SK-N-SH treated with all-trans-retinoic acid at 6 μM for 48 hours (cell line): Measurements from ENCODE around the gene RPS6KA2.

Source experiments
- CREB5 ChIP-seq: fragments of 250-450 bp; sonication (Bioruptor Pico); IDR thresholded peaks from 2 replicates; pipeline ENCODE4 v1.5.1; 2020; ENCODE audit warnings: low read depth, mild to moderate bottlenecking, moderate library complexity
- GLIS3 ChIP-seq: fragments of 250-450 bp; sonication (Bioruptor Pico); IDR thresholded peaks from 2 replicates; pipeline ENCODE4 v1.5.0; 2020; ENCODE audit warnings: mild to moderate bottlenecking, moderate library complexity
- PATZ1 ChIP-seq: fragments of 250-450 bp; sonication (Bioruptor Pico); IDR thresholded peaks from 2 replicates; pipeline ENCODE4 v1.8.0; 2020; ENCODE audit warnings: mild to moderate bottlenecking, moderate library complexity, borderline replicate concordance
- POU6F1 ChIP-seq: fragments of 250-450 bp; sonication (Bioruptor Pico); IDR thresholded peaks from 2 replicates; pipeline ENCODE4 v1.8.0; 2021; ENCODE audit warnings: low read depth, mild to moderate bottlenecking, moderate library complexity, borderline replicate concordance
- PPARA ChIP-seq: fragments of 250-450 bp; sonication (Bioruptor Pico); IDR thresholded peaks from 2 replicates; pipeline ENCODE4 v1.5.0; 2020; ENCODE audit warnings: mild to moderate bottlenecking, borderline replicate concordance
- SNAI2 ChIP-seq: fragments of 250-450 bp; sonication (Bioruptor Pico); IDR thresholded peaks from 2 replicates; pipeline ENCODE4 v1.5.0; 2020; ENCODE audit warnings: mild to moderate bottlenecking, moderate library complexity
- TCF4 ChIP-seq: fragments of 250-450 bp; sonication (Bioruptor Pico); IDR thresholded peaks from 2 replicates; pipeline ENCODE4 v1.8.0; 2021; ENCODE audit warnings: mild to moderate bottlenecking, moderate library complexity, borderline replicate concordance
- TOX ChIP-seq: fragments of 250-450 bp; sonication (Bioruptor Pico); IDR thresholded peaks from 2 replicates; pipeline ENCODE4 v1.8.0; 2021; ENCODE audit warnings: mild to moderate bottlenecking, moderate library complexity, borderline replicate concordance
- ZFP30 ChIP-seq: fragments of 450-650 bp; formaldehyde crosslinking; IDR thresholded peaks from 2 replicates; pipeline ENCODE4 v1.5.0; 2022; ENCODE audit warnings: mild to moderate bottlenecking, moderate library complexity
- ZNF565 ChIP-seq: fragments of 450-650 bp; formaldehyde crosslinking; conservative IDR thresholded peaks from 2 replicates; pipeline ENCODE4 v1.5.0; 2020; ENCODE audit warnings: low read depth, mild to moderate bottlenecking, moderate library complexity
- ZNF8 ChIP-seq: fragments of 450-650 bp; formaldehyde crosslinking; IDR thresholded peaks from 2 replicates; pipeline ENCODE4 v1.5.0; 2020; ENCODE audit warnings: mild to moderate bottlenecking, moderate library complexity

- TF ChIP-seq PPARA (CRISPR knock-in tag) = no peak
- no peak for TF ChIP-seq PATZ1 (CRISPR knock-in tag)
- TF ChIP-seq GLIS3 (CRISPR knock-in tag) = no peak
- TF ChIP-seq ZFP30 (CRISPR knock-in tag) = no peak
- no peak for TF ChIP-seq TCF4
- no peak for TF ChIP-seq TOX (CRISPR knock-in tag)
- no peak for TF ChIP-seq SNAI2 (CRISPR knock-in tag)
- no peak for TF ChIP-seq CREB5 (CRISPR knock-in tag)
- TF ChIP-seq POU6F1 (CRISPR knock-in tag) = no peak
- no peak for TF ChIP-seq ZNF565 (CRISPR knock-in tag)
- TF ChIP-seq ZNF8 (CRISPR knock-in tag) = no peak
Observed at GRCh38 chr6:166469426-166469961, 157.6 kb downstream of the RPS6KA2 start.
